HepG2 (cell line): ENCODE results near the gene SMIM1. TPM values are rescaled to one million over a fixed set of nuclear protein-coding genes. Genes with fewer than 3 reads are reported as not detected.

Experiments used
- ESRRA ChIP-seq: sonication (generic); formaldehyde crosslinking; IDR thresholded peaks from 2 replicates; pipeline ENCODE4 v1.5.1; 2020; ENCODE audit warnings: mild to moderate bottlenecking, low read depth, missing genetic modification reagents
- HNF4G ChIP-seq, 2 experiments: sonication (generic) in 1 of 2; formaldehyde crosslinking in 1 of 2; IDR thresholded peaks; 2 replicates each; pipeline versions ENCODE4 v1.4.0 to v1.6.1; 2011 to 2020; ENCODE audit warnings: borderline replicate concordance in 2 of 2, low read depth in 2 of 2, mild to moderate bottlenecking in 2 of 2, low read length in 1 of 2, missing genetic modification reagents in 1 of 2, moderate library complexity in 1 of 2
- HOXA9 ChIP-seq: sonication (generic); formaldehyde crosslinking; IDR thresholded peaks from 2 replicates; pipeline ENCODE4 v1.8.1; 2022; ENCODE audit warnings: missing genetic modification reagents, mild to moderate bottlenecking, moderate library complexity, borderline replicate concordance
- KLF11 ChIP-seq: IDR thresholded peaks from 2 replicates; pipeline ENCODE4 v1.6.1; 2016; ENCODE audit warnings: missing compliant biosample characterization
- MTA1 ChIP-seq: sonication (generic); formaldehyde crosslinking; IDR thresholded peaks from 2 replicates; pipeline ENCODE4 v1.4.0; 2020; ENCODE audit warnings: missing genetic modification reagents, mild to moderate bottlenecking, borderline replicate concordance
- MYC ChIP-seq: sonication (generic); formaldehyde crosslinking; IDR thresholded peaks from 2 replicates; pipeline ENCODE4 v1.9.0; 2021; ENCODE audit warnings: missing genetic modification reagents, borderline replicate concordance
- PITX1 ChIP-seq: sonication (generic); formaldehyde crosslinking; IDR thresholded peaks from 2 replicates; pipeline ENCODE4 v1.5.1; 2020; ENCODE audit warnings: mild to moderate bottlenecking, missing genetic modification reagents
- REL ChIP-seq: sonication (generic); formaldehyde crosslinking; conservative IDR thresholded peaks from 2 replicates; pipeline ENCODE4 v1.8.0; 2022; ENCODE audit warnings: mild to moderate bottlenecking, missing genetic modification reagents, moderate library complexity
- REPIN1 ChIP-seq: sonication (generic); formaldehyde crosslinking; IDR thresholded peaks from 2 replicates; pipeline ENCODE4 v1.8.0; 2022; ENCODE audit warnings: missing genetic modification reagents, low read depth, mild to moderate bottlenecking, borderline replicate concordance
- YY1 ChIP-seq: IDR thresholded peaks from 2 replicates; pipeline ENCODE4 v1.6.1; 2011; ENCODE audit warnings: low read length, low read depth, moderate library complexity, mild to moderate bottlenecking; ENCODE audit not compliant: insufficient read depth, insufficient replicate concordance
- ZNF441 ChIP-seq: sonication (generic); formaldehyde crosslinking; IDR thresholded peaks from 2 replicates; pipeline ENCODE4 v1.7.0; 2021; ENCODE audit warnings: missing genetic modification reagents, borderline replicate concordance
- ZNF598 ChIP-seq: sonication (generic); formaldehyde crosslinking; IDR thresholded peaks from 2 replicates; pipeline ENCODE4 v1.5.1; 2020; ENCODE audit warnings: mild to moderate bottlenecking, missing genetic modification reagents, borderline replicate concordance
- ZNF674 ChIP-seq: sonication (generic); formaldehyde crosslinking; IDR thresholded peaks from 2 replicates; pipeline ENCODE4 v1.5.0; 2020; ENCODE audit warnings: low read depth, mild to moderate bottlenecking, missing genetic modification reagents
- ZNF687 ChIP-seq: sonication (generic); formaldehyde crosslinking; IDR thresholded peaks from 2 replicates; pipeline ENCODE4 v1.5.1; 2020; ENCODE audit warnings: mild to moderate bottlenecking, missing genetic modification reagents, moderate library complexity
- ZNF775 ChIP-seq: sonication (generic); formaldehyde crosslinking; IDR thresholded peaks from 2 replicates; pipeline ENCODE4 v1.4.0; 2020; ENCODE audit warnings: missing genetic modification reagents, mild to moderate bottlenecking, moderate library complexity, borderline replicate concordance
- polyA plus RNA-seq, 8 experiments: library from polyadenylated mRNA; depleted of rRNA in 3 of 8; stranded (reverse) in 7 of 8; unstranded in 1 of 8; fragments of >200 nt; fragmentation: Illumina TruSeq in 4 of 8; extraction: Trizol in 4 of 8; gene quantifications; 2 replicates each; pipeline versions ENCODE4 v1.2.1 to v1.2.3, GENCODE V29; 2011 to 2016; ENCODE audit warnings: low read depth in 4 of 8, missing spikeins in 1 of 8, mixed read lengths in 1 of 8; ENCODE audit not compliant: insufficient read depth in 1 of 8
- total RNA-seq, 5 experiments: library from RNA; depleted of rRNA; stranded (reverse); fragments of >200 nt; fragmentation: Illumina TruSeq; extraction: Trizol; gene quantifications; 2 replicates each; pipeline ENCODE4 v1.2.3, GENCODE V29; 2016; ENCODE audit warnings: low read depth in 1 of 5
- TF ChIP-seq, protein P1 (sequence below): sonication (generic); formaldehyde crosslinking; IDR thresholded peaks from 2 replicates; pipeline ENCODE4 v1.8.1; 2023; ENCODE audit warnings: mild to moderate bottlenecking, missing genetic modification reagents
- TF ChIP-seq, protein P2 (sequence below): sonication (generic); formaldehyde crosslinking; IDR thresholded peaks from 2 replicates; pipeline ENCODE4 v1.5.0; 2020; ENCODE audit warnings: missing genetic modification reagents
- TF ChIP-seq, protein P3 (sequence below): sonication (generic); formaldehyde crosslinking; IDR thresholded peaks from 2 replicates; pipeline ENCODE4 v1.5.0; 2020; ENCODE audit warnings: missing genetic modification reagents, mild to moderate bottlenecking, borderline replicate concordance

SMIM1 gene
- total and polyA plus RNA-seq, 2 of the 13 experiments (the other 11 are each of a cell fraction or from before 2014, with no cell fraction given), result 12.4 to 56.3 TPM

DNA sequence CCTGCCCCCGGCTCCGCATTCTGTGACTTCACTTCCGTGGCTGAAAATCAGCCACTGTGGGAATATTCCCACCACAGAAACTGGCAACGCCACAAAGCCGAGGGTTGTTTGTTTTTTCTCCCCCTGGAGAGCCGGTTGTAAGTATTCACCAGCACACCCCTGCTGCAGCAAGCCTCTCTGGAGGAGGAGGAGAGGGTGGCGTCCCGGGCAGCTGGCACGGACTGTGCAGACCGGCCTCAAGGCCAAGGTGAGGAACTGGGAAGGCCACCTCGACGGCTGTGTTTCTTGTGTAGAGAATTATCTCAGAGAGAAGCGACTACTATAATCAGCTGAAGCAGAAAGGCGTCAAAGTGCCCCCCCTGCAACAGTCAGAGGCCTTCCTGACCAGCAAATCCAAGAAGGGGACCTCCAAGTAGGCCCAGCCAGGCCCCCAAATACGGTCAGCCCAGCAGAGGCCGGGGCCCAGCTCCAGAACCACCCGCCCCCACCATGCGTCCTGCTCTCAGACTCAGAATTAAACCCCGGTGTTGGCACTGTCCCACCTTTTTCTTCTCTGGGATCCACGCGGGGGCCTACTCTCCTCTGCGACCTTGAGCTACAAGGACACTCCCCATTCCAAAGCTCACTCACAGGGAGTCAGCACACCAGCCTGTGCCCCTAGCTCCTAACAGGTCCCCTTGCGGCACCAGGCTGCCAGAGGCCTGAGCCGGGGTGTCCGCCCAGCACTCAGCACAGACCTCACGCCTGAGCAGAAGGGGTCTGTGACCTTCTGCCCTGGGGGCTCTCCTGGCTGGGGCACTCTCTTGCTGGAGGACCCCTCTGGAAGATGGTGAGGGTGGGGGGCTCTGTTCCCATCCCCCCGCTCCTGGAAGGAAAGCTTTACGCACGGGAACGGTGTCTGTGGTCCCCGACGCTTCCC is 1.2 kb upstream of the SMIM1 start (continued):
- TF ChIP-seq ZNF441 (no peak), ZNF775 (no peak), REL (CRISPR knock-in tag) (no peak), ZNF687 (peak; percentile 87), ZNF598 (CRISPR knock-in tag) (peak; percentile 78; the same call in 1 of the 2 replicates), MTA1 (CRISPR knock-in tag) (peak; percentile 73; the same call in 1 of the 2 replicates), ZNF674 (CRISPR knock-in tag) (no peak), YY1 (no peak), REPIN1 (CRISPR knock-in tag) (peak; percentile 13; the same call in 1 of the 2 replicates), PITX1 (CRISPR knock-in tag) (peak; percentile 35; the same call in 1 of the 2 replicates), ESRRA (peak; percentile 96), MYC (CRISPR knock-in tag) (peak; percentile 39; the same call in 1 of the 2 replicates), KLF11 (CRISPR knock-in tag) (0 out of 2 replicates have a peak, but pooled peaks have one; percentile 24), HNF4G (IDR thresholded peaks at IDR 0.05; ENCODE audit: borderline replicate concordance, low read depth, low read length) (peak; percentile 62; the same call in 1 of the 2 replicates), HNF4G (CRISPR knock-in tag; IDR thresholded peaks at IDR 0.05; ENCODE audit: borderline replicate concordance, low read depth) (no peak), HOXA9 (CRISPR knock-in tag) (no peak)
- TF ChIP-seq, protein P1, sequence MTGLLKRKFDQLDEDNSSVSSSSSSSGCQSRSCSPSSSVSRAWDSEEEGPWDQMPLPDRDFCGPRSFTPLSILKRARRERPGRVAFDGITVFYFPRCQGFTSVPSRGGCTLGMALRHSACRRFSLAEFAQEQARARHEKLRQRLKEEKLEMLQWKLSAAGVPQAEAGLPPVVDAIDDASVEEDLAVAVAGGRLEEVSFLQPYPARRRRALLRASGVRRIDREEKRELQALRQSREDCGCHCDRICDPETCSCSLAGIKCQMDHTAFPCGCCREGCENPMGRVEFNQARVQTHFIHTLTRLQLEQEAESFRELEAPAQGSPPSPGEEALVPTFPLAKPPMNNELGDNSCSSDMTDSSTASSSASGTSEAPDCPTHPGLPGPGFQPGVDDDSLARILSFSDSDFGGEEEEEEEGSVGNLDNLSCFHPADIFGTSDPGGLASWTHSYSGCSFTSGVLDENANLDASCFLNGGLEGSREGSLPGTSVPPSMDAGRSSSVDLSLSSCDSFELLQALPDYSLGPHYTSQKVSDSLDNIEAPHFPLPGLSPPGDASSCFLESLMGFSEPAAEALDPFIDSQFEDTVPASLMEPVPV (CRISPR knock-in tag), result peak; percentile 58; the same call in 1 of the 2 replicates
- TF ChIP-seq, protein P2, sequence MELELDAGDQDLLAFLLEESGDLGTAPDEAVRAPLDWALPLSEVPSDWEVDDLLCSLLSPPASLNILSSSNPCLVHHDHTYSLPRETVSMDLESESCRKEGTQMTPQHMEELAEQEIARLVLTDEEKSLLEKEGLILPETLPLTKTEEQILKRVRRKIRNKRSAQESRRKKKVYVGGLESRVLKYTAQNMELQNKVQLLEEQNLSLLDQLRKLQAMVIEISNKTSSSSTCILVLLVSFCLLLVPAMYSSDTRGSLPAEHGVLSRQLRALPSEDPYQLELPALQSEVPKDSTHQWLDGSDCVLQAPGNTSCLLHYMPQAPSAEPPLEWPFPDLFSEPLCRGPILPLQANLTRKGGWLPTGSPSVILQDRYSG (CRISPR knock-in tag), result no peak
- TF ChIP-seq, protein P3, sequence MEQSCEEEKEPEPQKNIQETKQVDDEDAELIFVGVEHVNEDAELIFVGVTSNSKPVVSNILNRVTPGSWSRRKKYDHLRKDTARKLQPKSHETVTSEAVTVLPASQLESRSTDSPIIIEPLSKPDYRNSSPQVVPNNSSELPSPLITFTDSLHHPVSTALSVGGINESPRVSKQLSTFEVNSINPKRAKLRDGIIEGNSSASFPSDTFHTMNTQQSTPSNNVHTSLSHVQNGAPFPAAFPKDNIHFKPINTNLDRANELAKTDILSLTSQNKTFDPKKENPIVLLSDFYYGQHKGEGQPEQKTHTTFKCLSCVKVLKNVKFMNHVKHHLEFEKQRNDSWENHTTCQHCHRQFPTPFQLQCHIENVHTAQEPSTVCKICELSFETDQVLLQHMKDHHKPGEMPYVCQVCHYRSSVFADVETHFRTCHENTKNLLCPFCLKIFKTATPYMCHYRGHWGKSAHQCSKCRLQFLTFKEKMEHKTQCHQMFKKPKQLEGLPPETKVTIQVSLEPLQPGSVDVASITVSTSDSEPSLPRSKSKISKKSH (CRISPR knock-in tag), result no peak
